IPS-NIHi11 (cell line): ENCODE measurements around the gene PLPP3.

Experiments used
- DNase-seq: peaks from one replicate; pipeline ENCODE4 v3.0.0; 2012; ENCODE audit warnings: mixed read lengths, low spot score

PLPP3 gene

DNA sequence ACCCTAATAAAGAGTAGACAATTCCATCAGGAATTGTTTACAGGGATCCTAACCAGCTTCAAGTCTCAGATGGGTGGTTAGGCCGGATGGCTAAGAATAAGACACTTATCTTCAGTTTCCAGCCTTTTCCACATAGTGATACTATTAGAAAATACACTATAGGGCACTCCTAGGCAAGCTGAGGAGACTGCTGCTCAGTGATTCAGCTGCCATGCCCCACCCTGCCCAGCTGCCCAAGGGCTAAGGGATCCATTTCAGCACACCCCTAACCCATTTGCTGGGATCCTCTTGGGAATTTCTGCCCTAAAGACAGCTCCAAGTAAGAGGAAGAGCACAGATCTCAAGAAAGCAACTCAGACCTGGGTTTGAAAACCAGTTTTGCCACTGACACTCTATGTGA is 31.9 kb downstream of the PLPP3 start:
- no peak for DNase-seq

DNA sequence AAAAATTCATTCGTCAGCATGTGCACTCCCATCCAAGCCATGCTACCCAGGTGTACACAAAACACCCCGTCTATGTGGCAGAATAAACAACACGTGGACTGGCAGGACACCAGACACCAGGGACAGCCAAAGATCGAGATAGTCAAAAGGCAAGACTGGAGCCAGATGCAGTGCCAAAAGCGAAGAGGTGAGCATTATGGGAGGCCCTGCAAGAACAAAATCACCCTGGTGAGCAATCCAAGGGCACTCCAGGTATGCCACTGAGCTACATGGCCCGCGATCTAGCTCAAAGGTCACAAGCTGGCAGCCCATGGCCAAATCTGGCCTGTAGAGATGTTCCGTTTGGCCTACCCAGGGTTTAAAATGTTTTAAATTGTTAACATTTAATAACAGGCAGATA is 33.7 kb downstream of the PLPP3 start:
- DNase-seq = no peak

DNA sequence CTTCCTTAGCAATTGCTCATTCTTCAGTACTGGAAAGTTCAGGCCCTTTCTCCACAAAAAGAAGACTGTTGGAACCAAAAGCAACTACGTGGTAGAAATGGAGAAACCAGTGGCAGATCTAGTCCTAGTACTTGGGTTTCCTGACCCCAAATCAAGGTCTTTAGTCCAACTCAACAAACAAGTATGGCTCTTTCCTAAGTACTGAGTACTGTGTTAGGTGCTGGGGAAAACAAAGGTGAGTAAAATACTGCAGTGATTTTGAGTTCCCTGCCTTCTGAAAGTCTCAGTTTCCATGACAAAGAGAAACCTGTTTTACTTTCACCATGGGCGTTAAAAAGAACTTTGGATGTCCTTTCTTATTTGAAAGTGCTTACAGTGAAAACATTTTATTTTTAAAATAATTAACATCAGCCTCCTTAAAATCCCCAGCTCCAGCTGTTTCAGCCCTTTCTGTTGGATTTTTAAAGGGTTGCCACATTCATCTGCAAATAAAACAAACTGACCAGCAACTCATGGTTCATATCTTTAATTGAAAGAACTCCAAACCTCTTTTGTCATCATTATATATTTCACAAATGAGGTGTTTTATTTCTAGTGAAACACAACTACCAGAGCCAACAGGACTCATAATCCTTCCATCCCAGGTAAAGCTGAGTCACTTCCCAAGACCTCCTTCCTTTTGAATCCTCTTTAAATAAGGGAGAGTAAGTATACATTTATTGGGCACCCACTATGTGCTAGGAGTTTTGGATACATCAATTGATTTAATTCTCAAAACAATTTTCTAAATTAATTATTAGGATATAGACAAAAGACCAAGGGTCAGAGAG is 35.4 kb downstream of the PLPP3 start:
- DNase-seq = no peak

DNA sequence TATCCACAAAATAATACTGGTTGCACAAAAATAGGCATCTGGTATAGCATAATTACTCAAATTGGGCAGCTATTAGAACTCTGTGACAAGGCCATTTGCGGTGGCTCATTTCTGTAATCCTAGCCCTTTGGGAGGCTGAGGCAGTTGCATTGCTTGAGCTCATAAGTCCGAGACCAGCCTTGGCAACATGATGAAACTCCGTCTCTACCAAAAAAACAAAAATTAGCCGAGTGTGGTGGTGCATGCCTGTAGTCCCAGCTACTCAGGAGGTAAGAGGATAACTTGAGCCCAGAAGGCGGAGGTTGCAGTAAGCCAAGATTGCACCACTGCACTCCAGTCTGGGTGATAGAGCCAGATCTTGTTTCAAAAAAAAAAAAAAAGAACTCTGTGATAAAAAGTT is 36.7 kb downstream of the PLPP3 start:
- DNase-seq = no peak

DNA sequence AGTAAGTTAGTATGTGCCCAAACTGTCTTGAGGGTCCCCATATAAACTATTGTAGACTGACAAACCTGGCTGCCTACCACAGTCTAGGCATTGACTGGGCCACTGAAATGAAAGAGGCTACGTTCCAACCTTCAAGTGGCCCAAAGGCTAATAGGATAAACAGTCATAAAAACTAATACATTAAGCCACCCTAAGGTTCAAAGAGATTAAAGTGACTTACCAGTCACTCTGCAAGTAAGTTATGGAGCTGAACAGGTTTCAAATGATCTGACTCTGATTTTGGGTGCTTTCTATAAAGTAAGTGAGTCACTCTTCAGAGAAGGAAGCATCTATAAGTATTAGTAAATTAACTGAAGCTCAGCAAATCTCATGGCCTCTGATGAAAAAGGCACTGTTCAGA is 38.0 kb downstream of the PLPP3 start:
- no peak for DNase-seq

DNA sequence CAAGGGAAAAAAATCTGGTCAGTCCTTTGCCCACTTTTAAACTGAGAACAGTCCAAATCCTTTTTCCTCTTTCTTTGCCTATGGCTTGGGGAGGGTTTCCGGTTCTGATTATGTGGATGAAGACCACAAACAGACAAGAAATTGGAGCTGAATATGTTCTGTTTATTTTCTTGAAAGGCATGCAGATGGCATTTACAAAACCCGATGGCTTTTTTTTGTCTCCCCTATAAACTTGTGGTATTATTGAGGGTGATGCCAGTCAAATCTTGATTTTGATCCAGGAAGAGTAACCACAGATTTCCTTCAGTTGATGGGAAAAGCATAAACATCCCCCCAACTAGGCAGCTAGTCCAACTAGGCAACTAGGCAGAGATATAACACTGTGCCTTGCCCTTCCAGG is 38.9 kb downstream of the PLPP3 start:
- no peak for DNase-seq

DNA sequence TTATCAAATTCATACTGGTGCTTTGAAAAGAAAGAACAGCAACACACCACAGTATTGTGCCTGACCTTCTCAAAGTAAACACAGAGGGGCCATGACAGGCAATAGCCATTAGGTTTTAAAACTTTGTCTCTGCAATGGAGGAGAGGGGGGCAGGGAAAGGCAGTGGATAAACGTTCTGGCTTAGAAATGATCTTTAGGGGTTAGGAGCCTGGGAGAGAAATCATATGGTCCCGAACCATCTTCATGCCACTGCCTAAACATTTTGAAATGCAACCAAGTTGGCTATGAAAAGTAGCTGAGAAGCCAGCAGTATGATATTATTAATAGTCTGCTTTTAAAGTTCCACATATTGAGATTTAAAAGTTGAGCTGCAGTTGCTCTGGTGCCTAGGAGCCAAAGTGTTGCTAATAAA is 39.8 kb downstream of the PLPP3 start:
- DNase-seq = no peak

DNA sequence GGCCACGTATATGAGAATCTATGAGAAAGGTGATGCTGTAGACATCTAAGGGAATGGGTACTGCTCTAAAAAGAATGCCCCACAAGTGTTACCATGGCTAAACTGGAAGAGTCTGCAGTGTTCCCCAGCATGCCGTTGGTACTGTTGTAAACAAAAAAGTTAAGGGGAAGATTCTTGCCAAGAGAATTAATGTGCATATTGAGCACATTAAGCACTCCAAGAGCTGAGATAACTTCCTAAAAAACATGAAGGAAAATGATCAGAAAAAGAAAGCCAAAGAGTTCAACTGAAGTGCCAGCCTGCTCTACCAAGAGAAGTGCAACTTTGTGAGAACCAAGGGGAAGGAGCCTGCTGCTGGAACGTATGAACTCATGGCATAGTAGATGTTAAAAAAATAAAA is 40.8 kb downstream of the PLPP3 start:
- no peak for DNase-seq

DNA sequence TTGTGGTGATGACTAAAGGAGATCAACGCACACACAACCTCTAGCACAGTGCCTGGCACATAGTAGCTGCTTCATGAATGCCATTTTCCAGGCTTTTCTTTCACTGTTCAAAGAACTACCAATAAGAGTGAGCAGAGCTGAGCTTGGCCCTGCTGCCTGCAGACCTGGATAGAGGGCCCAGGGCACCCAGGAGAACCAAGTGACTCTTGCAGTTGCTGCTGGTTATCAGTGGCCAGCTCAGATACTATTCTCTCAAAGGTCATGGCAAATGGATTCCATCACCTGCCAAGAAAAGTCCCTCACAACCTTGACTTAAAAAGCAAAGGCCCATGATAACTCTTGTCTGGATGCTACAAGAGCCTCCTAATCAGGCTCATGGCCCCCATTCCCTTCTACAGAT is 41.7 kb downstream of the PLPP3 start:
- no peak for DNase-seq

DNA sequence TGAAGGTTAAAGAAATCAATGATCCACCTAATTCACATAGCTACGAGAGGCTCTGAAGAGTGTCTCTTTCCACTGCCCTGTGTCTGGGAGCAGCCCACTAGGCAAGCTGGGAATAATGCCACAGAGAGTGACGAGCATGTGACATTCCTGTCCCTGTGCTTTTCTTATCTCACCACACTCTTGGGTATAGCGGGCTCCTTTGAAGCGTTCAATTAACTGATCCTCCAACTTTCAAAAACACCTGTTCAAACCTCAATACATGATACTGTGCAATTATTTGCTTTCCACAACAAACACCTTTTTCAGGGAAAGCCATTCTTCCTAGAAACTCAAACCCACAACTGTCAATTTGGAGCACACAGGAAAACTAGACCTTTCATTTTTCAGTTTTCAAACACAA is 43.4 kb downstream of the PLPP3 start:
- DNase-seq = no peak

DNA sequence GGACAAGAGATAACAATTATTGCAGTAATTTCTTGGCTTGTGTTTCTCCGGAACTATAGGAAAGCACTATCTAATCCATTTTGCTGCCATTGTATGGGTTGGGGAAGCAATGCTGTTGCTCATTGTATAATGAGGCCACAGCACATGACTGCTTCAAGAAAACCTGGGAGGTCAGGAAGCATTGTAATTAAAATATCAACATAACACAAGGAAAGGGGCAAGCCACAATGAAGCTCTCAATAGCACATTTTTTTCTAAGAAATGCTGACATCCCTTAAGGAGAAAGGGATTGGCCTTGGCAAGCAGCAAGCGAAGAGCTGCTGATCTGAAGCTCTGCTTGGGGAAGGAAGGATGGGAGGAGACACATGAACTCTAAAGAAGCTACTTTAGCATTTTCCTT is 44.0 kb downstream of the PLPP3 start:
- peak; percentile 63 for DNase-seq

DNA sequence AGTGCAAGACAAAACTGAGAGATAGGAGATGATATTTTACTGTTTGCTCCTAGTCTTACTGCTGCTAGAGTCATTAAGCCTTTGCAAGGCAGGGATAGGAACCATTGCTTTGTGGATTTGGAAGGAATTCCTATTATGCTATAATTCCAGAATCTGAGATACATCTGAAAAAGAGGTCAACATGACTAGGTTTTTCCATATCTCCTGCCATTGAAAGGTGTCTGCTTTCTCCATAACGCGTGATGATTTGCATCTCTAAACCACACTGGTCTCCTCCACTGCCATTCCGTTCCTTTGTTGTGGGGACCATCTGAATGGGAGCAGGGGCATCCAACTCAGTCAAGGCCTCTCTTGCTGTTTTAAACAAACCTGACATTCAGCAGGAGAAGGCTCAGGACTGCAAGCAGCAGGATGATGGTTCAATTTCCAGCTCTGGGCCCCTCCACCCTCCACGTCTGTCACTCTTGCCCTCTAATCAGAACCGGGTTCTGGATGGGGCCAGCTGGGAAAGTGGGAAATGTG is 45.2 kb downstream of the PLPP3 start:
- DNase-seq = no peak

DNA sequence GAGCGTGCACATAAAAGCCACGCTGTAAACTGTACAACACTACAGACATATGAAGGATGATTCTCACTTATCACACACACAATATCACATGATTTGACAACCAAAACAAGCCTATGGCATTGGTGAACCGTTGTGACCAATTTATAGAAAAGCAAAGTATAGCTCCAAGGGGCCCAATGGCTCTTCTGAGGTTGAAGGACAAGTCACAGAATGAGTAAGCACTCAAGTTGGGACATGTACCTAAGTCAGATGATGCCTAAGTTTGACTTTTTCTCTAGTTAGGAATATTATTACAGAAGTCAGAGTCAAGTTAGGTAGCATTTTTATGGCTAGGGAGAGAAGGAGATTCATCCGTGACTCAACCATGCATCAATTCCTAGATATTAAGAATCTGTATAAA is 45.7 kb downstream of the PLPP3 start:
- no peak for DNase-seq

DNA sequence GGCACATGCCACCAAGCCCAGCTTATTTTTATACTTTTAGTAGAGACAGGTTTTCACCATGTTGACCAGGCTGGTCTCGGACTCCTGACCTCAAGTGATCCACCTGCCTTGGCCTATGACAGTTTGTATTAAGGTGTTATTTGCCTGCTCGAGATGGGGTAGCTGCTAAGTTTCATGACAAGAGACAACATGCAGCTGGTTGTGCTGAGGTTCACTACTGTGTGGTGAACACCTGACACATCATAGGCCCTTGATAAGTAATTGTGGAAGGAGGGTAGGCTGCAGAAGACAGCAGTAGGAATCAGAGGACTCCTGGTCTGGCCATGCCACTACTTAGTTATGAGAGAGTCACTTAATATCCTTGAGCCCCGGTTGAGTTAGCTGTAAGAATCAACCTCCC is 46.2 kb downstream of the PLPP3 start:
- no peak for DNase-seq

DNA sequence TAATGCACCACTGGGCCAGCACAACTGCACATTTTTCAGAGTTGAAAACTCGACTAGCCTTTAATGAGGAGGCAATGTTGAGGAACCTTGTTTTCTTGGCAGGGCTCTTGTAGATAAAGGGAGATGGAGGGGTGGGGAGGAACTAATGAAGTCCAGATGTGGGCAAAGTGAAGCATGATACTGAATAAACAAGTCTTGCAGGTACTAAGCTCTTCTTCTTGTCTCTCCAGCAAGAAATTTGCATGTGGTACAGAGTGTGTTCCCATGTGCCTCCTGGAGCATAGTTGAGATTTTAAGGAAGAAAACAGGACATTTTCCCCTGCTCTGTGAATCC is 47.0 kb downstream of the PLPP3 start:
- DNase-seq = no peak

DNA sequence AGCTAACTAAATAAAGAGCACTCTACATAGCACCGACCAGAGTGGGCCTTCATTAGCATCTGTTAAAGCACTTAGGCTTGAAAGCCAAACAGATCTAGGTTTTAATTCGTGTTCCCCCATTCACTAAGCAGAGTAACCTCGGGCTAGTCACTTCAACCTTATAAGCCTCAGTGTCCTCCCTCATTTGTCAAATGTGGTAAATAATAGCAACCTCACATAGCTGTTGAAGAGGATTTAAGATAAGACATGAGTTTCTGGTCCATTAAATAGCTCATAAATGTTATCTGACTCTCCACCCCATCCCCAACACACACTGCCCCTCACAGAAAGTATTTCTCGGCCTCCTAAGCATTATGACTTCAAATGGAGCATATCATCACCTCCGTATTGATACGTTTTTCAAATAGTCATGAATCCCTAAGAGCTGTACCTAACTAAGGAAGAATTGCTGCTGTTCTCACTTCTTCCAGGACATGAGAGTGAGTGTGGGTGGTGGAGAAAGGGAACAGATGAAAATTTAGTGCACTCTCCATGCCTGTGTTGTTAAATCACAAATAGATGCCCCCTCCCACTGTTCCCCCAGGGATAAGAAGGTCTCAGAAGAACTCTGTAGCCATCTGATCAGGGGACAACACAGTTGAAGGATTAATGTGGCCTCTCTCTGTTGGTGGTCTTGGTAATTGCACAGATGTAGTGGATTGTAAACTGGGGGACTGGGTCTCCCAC is 47.6 kb downstream of the PLPP3 start:
- no peak for DNase-seq

DNA sequence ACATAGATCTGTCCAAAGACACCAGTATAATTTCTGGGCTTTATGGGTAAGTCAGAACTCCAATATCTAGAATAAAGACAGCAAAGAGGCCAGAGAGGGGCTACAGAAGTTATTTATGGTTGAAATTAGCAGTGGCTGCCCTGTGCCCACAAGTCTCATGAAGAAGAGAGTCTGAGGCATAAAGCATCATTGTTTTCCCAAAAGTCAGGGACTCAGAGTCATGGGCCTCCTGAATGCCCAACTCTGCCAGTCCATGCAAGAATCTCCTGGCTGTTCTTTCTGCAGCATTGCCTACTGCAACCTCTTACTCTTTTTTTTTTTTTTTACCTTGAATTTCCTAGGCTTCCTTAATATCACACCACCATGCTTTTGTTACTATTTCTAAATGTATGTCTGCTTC is 49.6 kb downstream of the PLPP3 start:
- no peak for DNase-seq

DNA sequence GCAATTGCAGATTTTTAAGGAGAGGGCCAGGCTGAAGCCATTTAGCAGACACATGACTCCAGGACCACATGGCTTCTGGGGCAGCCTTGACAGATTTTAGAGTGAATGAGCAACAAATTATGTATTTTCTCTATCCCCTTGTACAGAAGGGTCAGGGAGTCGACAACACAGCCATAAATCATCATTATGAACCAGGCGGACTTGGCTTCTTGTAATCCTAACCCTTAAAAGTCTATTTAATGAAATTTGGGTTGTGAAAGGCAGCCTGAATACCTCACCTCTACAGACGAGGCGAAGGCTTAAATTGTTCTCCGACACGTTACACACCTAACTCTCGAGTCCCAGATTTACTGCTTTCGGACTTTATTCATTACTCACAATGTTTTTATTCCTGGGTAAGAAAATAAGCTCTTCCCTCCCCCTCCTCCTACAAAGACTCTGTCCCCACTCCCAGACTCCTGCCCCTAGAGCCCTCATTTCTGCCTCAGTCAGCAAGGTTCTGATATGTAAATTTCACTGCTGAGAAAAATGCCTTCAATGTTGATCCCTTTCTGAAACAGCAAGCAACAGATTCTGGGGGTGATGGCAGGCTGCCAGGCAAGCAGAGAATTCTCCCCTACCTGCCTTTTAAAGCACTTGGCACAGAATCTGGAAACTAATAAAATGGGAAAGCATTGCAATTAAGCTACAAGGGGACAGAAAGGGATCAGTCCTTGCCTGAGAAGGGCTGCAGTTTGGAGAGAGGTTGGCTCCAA is 51.6 kb downstream of the PLPP3 start:
- no peak for DNase-seq

DNA sequence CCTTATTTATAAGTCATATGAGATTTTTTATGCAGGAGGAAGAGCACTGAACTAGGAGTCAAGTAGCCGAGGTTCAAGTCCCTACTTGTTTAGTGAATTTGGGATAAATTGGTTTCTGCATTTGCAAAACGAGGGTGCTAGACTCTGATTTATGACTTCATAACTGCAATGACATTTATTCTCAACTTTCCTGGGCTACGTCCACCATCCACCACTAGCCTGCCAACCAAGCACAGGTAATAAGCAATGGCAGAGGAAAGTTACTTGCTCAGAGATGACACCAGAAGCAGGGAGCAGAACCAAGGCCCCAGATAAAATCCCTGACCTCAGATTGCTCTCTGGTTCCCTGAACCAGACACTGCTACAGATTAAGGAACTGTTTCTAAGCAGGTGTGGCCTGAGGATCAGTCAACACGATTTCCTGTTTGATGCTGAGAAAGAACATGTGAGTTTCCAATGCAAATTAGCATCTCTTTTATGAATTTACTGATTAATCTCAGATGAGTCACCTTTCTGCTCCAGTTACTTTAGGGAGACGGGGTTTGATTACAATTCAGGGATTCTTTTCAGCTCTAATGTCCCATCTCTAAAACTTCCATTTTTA is 52.7 kb downstream of the PLPP3 start:
- no peak for DNase-seq

DNA sequence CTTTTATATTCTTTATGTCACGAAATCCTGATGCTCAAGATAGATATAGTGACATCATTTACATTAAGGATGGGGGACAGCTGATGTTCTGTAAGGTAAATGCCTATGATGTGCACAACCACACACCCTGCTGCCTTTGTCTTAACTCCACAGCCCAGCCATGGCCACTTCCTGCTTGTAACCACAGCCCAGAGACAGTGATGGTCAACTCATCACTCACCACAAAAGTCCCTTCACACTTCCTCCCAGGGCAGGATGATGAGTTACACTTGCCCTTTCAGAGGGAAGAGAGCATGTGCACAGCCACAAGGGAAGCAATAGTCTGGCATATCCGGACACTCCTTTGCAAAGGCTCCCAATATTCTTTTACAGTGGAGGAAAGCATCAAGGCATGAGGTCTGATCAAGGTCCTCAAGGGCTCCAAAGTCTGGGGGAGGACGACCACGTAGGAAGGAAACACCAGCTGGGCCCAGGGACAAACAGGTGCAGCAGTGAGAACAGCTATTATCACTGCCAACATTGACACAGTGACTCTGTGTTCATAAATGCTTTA is 53.8 kb downstream of the PLPP3 start:
- DNase-seq = no peak

DNA sequence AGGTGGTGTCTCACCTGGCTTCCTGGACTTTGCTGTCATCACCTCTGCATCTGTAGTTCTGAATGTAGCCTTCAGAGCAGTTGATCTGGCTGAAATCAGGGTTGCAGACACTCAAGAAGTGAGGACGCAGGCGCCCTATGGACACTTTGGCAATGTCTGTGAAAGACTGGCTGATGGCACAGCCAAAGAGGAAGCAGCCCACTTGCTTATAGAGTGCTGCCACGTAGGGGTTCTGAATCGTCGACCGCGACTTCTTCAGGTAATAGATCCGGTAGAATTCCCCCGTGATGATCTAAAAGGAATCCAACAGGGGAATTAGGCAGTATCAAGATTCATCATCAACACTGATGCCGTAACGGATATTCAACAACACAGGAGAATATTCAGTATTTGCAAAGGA is 55.1 kb downstream of the PLPP3 start:
- no peak for DNase-seq

DNA sequence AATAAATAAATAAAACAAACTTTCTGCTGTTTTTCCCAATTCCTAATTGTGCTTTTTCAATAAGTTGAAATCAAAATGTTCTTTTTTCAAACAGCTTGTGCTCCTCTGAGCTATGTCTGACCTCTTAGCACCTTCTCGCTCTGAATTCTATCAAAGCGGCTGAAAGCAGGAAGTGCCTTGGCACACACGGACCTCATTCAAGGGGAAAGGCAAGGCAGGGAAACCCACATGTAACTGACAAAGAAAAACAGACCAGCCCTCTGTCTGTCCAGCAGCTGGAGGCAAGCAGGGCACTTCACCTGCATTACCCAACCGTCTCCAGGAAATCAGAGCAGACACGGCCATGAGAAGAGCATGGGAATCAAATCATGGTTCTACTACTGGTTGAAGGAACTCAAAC is 56.7 kb downstream of the PLPP3 start:
- DNase-seq = no peak
